H54 (cell line): ENCODE measurements around the gene ZAP70.
"Not testable (repeated sequence)": the region's sequence is repeated elsewhere in the genome, so short reads cannot be mapped to it uniquely, and the experiment has no call there.

Experiments used
- DNase-seq: peaks from one replicate; pipeline ENCODE4 v3.0.0; 2011; ENCODE audit warnings: low spot score, mixed read lengths; ENCODE audit not compliant: insufficient read length
- FAIRE-seq: peaks from 3 replicates; lab custom pipeline; 2011; peaks lifted over from hg19 to GRCh38; lab: Jason Lieb, UNC
- POLR2A ChIP-seq: IDR thresholded peaks from 2 replicates; pipeline ENCODE4 v1.6.1; 2011; ENCODE audit warnings: low read depth, mild to moderate bottlenecking, low read length

Gene ZAP70

DNA sequence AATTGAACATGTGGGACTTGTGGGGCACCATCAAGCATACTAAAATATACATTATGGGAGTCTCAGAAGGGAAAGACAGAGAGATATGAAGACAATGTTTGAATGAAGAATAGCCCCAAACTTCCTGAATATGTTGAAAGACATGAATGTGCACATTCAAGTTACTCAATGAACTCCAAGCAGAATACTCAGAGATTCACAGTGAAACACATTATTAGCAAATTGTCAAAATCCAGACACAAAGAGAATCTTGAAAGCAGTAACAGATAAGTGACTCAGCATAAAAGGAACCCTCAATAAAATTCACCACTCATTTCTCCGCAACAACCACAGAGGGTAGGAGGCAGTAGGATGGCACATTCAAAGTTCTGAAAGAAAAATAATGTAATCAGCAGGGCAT lies 35.1 kb upstream of the ZAP70 start:
- no peak for TF ChIP-seq POLR2A
- FAIRE-seq, result no peak
- DNase-seq, result no peak

DNA sequence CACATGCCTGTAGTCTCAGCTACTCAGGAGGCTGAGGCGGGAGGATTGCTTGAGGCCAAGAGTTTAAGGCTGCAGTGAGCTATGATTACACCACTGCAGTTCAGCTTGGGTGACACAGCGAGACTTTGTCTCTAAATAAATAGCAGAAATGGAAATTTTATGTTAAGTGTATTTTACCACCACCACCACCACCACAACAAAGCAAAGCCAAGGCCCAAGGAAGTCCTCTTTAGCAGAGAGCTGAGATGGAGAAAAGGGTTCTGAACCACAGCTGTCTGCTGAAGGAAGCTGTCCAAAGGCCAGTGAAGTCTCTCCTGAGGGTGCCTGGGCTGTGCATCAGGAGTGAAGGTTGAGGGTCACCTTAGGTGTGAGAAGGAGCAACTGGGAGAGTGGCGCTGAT lies 26.1 kb upstream of the ZAP70 start:
- DNase-seq, FAIRE-seq: not testable (repeated sequence)

DNA sequence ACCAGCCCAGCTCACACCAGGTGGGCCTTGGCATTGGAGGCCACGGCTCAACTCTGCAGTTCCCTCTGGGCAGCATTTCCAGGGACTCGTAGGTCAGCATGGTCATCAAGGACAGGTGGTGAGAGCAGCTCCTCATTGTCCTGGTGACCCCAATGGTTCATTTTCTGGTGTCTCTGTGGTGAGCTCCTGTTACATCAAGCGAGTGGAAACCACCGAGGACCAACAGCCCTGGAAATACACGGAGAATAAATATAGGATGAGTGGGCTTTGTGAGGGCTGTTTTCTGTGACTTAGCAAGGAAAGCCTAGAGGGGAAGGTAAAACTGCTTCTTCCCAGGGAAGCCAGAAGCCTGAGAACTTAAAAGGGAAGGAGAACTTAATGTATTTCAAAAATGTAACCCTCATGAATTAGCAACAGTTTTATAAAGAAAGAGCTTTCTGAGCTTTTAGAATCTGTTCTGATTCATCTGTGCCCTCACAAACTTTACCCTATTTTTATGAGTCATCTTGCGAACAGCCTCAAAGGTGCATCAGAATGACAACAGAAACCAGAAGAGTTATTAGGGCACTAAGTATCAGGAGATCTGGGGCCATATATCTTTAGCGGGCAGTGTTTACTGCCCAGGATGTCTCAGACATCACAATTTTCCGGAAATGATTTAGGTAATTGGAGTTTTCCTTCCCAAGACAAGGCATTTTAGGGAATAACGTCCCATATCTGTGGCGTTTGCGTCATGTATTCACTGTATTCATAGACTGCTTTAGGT lies 25.1 kb upstream of the ZAP70 start:
- TF ChIP-seq POLR2A, result no peak
- no peak for FAIRE-seq
- no peak for DNase-seq

DNA sequence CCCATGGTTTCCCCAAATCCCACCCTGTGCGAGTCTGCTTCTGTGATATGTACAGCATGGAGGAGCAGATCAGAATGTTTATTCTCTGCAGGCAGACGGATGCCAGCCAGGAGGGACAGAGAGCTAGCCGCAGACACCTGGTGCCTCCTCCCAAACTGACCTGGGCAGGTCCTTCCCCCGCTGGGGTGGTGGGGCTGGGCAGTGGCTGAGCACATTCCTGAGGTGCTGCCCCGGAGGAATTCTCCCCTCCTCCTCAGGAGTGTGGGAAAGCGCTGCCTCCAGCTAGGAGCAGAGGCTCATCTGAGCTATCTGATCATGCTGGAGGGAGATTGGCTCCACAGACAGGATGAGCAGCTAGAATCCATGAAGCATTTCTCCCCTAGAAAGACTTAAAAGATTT lies 22.2 kb upstream of the ZAP70 start:
- DNase-seq, result no peak
- FAIRE-seq, result no peak
- no peak for TF ChIP-seq POLR2A

DNA sequence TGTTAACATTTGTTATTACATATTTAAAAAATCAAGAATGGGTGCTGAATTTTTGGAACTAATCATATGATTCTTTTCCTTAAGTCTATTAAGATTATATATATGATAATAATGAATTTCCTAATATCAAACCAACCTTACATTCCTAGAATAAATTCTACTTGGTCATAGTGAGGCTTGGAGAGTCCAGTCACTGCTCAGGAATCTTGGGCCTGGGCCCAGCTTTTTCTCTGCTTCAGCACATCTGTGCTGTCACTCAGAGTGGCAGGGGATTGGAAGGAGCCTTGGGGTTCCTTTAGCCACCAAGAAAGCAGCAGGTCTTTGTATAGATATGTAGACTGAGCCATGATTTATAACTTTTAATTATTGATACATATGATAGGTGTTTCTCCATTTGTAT lies 19.9 kb upstream of the ZAP70 start:
- no peak for FAIRE-seq
- no peak for DNase-seq

DNA sequence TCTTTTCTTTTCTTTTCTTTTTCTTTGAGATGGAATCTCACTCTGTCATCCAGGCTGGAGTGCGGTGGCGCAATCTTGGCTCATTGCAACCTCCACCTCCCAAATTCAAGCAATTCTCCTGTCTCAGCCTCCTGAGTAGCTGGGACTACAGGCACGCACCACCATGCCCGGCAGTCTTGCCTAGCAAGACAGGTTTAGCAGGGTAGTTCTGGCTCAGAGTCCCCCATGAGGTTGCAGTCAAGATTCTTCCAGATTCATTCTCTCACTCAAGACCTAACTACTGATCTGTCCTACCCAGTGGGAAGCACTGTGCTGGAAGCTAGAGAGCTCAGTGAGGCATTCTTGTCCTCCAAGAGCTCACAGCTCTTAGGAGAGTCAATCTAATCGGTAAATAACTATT lies 17.6 kb upstream of the ZAP70 start:
- no peak for TF ChIP-seq POLR2A
- FAIRE-seq, result no peak
- DNase-seq, result no peak

More for the DNA sequence above, 19.9 kb upstream of the ZAP70 start:
- no peak for TF ChIP-seq POLR2A

DNA sequence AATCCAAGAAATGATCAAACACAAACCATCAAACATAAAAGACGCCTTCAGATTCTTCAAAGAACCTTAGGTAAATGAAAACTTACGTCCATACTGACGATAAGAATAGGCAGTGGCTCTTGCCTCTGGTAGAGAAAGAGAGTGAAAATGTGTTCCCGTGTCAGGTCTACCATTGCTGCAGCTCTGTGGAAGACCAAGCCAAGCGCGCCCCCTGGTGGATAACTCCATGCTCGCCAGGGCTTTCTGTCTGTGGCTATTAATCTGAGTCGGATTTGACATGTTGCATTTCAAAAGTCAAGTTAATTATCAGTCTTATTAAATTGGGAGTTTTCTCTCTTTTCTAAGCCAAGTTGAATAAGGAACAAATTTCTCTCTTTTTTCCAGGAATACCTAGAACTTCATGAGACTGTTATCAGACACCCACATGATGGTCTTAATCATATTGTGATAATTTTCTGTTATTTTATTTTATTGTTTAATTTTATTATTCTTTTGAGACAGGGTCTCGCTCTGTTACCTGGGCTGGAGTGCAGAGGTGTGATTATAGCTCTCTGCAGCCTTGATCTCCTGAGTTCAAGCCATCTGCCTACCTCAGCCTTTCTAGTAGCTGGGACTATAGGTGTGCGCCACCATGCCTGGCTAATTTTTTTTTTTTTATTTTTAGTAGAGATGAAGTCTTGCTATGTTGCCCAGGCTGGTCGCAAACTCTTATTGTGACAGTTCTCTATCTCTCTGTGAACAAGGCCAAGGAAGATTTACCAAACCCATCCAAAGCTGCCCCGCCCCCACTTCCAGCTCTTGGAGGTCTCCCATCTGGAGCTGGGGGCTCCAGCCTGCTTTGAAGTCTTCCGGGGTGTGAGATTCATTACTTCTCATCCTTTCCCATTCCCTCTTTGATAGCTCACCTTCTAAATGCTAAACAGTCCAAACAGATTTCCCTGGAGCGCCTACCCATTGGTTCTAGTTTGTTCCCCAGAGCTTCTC lies 15.8 kb upstream of the ZAP70 start:
- no peak for TF ChIP-seq POLR2A
- DNase-seq, result peak; percentile 65
- FAIRE-seq, result peak; percentile 86

DNA sequence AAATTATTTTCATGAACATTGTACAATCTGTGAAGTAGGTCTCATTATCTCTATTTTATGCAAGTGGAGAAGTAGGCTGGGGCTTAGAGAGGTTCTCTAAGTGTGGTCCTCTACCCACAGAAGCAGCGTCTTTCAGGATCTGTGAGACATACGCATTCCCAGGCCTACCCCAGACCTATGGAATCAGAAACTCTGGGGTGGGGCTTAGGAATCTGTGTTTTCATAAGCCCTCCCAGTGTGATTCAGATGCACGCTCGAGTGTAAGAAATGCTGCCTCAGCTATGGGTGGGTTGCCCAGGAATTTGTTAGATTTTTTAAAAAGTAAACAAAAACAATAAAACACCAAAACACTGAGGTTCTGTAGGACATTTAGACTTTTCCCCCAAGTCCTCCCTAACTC lies 14.8 kb upstream of the ZAP70 start:
- no peak for DNase-seq
- no peak for FAIRE-seq
- no peak for TF ChIP-seq POLR2A

DNA sequence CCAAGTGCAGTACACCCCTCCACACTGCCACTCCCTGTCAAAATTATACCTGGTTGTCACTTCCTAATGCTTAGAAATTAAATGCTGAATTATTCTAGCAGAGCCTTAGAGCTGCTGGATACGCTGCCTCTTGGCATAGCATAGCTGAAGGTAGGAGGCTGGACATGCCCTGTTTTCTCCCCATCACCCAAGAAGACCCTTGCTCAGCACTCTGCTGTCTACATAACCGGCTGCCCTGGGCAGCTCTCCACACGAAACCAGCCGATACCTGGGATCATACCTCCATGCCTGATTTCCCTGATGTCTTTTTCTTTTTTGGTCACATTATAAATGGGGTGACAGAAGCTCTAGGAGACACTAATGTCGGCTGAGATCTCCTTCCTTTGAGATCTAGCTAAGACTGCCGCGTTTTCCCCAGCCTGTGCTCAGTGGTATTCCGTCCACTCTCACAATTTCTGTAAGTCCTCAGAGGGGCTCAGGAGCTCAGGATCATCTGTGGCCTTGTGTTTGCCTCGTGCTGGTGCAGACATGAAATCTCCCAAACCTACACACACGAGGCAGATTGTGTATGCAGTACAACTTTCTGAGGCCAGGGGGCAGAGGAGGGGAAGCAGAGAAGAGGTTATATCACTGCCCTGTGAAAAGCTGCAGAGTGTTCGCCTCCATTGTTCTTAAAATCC lies 13.5 kb upstream of the ZAP70 start:
- FAIRE-seq (peak; percentile 57), DNase-seq (peak; percentile 40)
- no peak for TF ChIP-seq POLR2A

DNA sequence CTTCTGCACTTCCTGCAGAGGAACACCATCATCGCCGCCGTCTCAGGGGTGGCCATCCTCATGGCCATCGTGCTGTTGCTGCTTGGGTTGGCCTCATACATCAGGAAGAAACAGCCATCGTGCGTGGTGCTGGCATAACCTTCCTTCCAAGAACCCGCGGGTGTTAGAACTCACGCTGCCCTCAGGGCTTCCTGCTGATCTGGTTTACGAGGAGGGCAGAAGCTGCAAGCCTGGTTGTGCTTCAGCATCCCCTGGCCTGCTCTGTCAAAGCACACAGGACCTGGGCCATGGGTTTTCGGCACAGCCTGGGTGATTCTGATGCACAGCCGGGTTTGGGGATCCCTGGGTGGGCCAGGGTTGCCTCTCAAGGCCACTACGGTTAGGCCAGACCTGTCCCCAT lies 12.2 kb upstream of the ZAP70 start:
- FAIRE-seq, result no peak
- no peak for TF ChIP-seq POLR2A
- no peak for DNase-seq

DNA sequence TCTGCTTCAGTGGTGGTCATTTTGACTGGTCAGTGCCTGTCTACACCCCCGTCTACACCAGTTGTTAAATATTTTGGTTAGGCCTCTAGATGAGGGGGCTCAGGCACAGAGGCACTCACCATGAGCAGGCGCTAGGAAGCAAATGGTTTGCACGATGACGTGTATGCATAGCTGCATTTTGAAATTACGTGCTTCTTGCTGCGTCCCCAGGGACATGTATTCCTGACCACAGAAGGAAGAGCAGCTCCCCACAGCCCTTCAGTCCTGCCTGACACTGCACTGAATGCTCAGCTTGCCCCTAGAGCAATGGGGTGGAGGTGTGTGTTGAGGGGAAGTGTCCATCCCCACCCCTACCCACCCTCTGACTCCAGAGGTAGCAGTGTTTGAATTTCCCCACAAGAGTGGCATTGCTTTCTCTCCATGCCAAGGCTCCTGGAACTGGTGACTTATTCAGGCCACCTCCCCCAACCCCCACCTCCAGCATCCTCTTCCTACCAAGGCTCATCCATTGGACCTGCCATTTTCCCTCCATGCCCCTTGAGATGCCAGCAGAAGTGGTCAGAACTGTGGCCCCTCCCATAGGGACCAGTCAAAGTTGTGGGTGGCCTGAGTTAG lies 11.4 kb upstream of the ZAP70 start:
- TF ChIP-seq POLR2A, result no peak
- FAIRE-seq (no peak), DNase-seq (no peak)

DNA sequence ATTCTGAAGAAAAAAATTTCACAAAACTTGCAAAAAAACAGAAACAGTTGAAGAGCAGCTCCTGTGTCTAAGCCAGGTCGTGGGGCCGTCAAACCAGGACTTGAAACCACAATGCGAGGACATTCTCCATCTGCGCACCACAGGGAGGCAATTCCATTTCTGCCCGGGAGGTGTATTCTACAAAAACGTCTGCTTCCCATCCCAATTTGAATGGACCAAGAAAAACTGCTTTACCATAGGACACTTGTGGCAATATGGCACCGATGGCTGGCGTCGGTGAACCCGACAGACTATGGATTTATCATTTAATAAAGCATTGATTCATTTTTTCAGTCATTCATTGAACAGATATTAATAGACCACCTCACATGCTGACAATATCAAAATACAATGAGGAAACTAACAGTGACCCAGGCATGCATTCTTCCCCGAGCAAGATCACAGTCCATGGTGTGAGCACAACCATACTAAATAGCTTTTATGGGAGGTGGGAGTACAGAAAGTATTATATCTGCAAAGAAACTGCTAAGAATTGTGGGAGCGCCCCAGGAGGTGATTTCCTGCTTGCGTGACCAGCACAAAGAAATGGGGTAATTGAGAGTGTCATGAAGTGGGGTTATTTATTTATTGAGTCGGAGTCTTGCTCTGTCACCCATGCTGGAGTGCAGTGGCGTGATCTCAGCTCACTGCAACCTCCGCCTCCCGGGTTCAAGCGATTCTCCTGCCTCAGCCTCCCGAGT lies 10.5 kb upstream of the ZAP70 start:
- DNase-seq (no peak), FAIRE-seq (no peak)
- no peak for TF ChIP-seq POLR2A

DNA sequence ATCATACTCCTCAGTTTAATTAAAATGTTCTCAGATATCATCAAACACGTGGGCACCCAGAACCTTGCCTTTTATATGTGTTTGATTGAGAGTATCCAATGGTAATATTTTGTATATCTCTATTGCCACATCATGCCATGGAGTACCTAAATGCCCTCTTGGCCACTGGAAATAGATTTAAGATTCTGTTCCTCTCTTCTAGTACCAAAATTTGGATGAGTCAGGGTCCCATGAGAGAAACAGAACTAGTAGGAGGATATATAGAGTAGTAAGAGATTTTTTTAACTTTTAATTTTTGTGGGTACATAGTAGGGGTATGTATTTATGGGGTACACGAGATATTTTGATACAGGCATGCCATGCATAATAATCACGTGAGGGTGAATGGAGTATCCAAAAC lies 9.6 kb upstream of the ZAP70 start:
- FAIRE-seq (no peak), DNase-seq (no peak)
- no peak for TF ChIP-seq POLR2A
